ENCODE measurements around the gene ATP6V0A1. TPM values are rescaled to one million over a fixed set of nuclear protein-coding genes. Genes with fewer than 3 reads are reported as not detected.

Gene ATP6V0A1
- total RNA-seq, 1 donor from 2014 or later, result 40.4 TPM

DNA sequence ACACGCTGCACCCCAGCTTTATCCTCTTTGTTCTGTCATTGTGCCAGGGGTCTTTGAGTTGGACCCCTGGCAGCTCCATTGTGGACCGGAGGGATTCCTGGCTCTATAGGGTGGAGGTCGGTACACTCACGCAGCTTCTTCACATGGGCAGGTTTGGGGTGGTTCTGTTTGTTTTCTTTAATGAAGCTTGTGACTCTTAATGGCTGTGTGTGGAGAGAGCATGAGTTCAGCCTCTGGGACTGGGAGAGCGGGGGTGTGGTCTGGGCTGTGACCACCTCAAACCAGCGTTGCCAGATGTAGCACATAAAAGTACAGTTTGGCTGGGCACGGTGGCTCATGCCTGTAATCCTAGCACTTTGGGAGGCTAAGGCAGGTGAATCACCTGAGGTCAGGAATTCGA is 56.2 kb downstream of the ATP6V0A1 start:
- no peaks in the 10 kb centered on the region for H3K9me3 ChIP-seq (ENCODE audit: low read depth)
- peaks cover 22% of the 10 kb centered on the region for H3K36me3 Mint-ChIP-seq

DNA sequence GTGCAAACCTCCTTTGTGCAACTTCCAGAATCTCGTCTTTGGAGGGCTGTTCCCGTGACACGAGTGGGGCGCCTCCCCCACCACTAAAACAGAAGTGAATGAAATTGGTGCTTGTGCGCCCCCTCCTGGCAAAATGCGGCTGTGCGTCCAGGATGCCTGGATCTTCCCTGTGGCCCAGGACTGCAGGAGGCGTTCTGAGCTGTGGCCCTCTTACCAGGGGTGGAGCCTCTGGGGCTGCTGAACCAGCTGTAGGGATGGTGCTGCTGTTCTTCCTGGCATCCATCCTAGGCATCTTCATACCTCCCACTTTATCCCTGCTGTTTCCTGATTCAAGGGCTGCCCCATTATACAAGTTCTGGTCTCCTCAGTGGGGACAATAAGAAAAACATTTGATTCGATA is 58.8 kb downstream of the ATP6V0A1 start:
- no peak overlapping the region for H3K27ac ChIP-seq
- H3K4me1 ChIP-seq, result peaks cover 24% of the 10 kb centered on the region
- H3K4me1 Mint-ChIP-seq, result peaks cover 66% of the 10 kb centered on the region

More for the DNA sequence above, 56.2 kb downstream of the ATP6V0A1 start:
- Histone ChIP-seq H2AFZ (replicated peaks) (no peak overlapping the region), H4K20me1 (ENCODE audit: low read depth) (no peaks in the 10 kb centered on the region), H3K36me3 (no peaks in the 10 kb centered on the region), H3K79me2 (ENCODE audit: low read depth) (no peaks in the 10 kb centered on the region), H3F3A (ENCODE audit: low read depth) (peaks cover 8% of the 10 kb centered on the region), H3K4me2 (no peak overlapping the region), H3K27ac (peak overlapping the region; percentile 84), H3K9ac (no peak overlapping the region), H3K27me3 (no peaks in the 10 kb centered on the region), H3K4me1 (peaks cover 16% of the 10 kb centered on the region), H3K4me3 (no peak overlapping the region)
- Mint-ChIP-seq H3K4me3 (peak overlapping the region; percentile 60), H3K4me1 (peaks cover 42% of the 10 kb centered on the region), H3K9me3 (no peaks in the 10 kb centered on the region), H3K27ac (peak overlapping the region; percentile 88), H3K27me3 (ENCODE audit: insufficient read depth, low read depth) (peaks cover 5% of the 10 kb centered on the region)
- DNase-seq (ENCODE audit: low spot score), result peak; percentile 44
- TF ChIP-seq EZH2 (IDR thresholded peaks at IDR 0.05) (no peak), EZH2phosphoT487 (IDR thresholded peaks at IDR 0.05) (no peak), CTCF (IDR thresholded peaks at IDR 0.05) (no peak)

GRCh38 chr17:42518046-42518754 is 59.5 kb downstream of the ATP6V0A1 start:
- Histone ChIP-seq H3K79me2 (ENCODE audit: low read depth) (no peaks in the 10 kb centered on the region), H4K20me1 (ENCODE audit: low read depth) (no peaks in the 10 kb centered on the region), H3K4me1 (peaks cover 24% of the 10 kb centered on the region), H2AFZ (replicated peaks) (no peak overlapping the region), H3K36me3 (no peaks in the 10 kb centered on the region), H3K27me3 (no peaks in the 10 kb centered on the region), H3K9ac (no peak overlapping the region), H3K4me2 (no peak overlapping the region), H3F3A (ENCODE audit: low read depth) (peaks cover 17% of the 10 kb centered on the region), H3K27ac (no peak overlapping the region), H3K9me3 (ENCODE audit: low read depth) (no peaks in the 10 kb centered on the region), H3K4me3 (no peak overlapping the region)
- no peak for TF ChIP-seq EZH2 (IDR thresholded peaks at IDR 0.05)
- TF ChIP-seq EZH2phosphoT487 (IDR thresholded peaks at IDR 0.05), result no peak
- no peak for TF ChIP-seq CTCF (IDR thresholded peaks at IDR 0.05)
- Mint-ChIP-seq H3K27me3 (ENCODE audit: insufficient read depth, low read depth) (peaks cover 10% of the 10 kb centered on the region), H3K4me1 (peaks cover 68% of the 10 kb centered on the region), H3K9me3 (no peaks in the 10 kb centered on the region), H3K4me3 (peak overlapping the region; percentile 60), H3K27ac (peak overlapping the region; percentile 97), H3K36me3 (peaks cover 17% of the 10 kb centered on the region)
- DNase-seq (ENCODE audit: low spot score), result no peak

More for the DNA sequence above, 58.8 kb downstream of the ATP6V0A1 start:
- no peak overlapping the region for H2AFZ ChIP-seq (replicated peaks)
- no peaks in the 10 kb centered on the region for H3K79me2 ChIP-seq (ENCODE audit: low read depth)
- peak; percentile 78 for DNase-seq (ENCODE audit: low spot score)
- peaks cover 17% of the 10 kb centered on the region for H3F3A ChIP-seq (ENCODE audit: low read depth)
- no peaks in the 10 kb centered on the region for H4K20me1 ChIP-seq (ENCODE audit: low read depth)
- peaks cover 16% of the 10 kb centered on the region for H3K36me3 Mint-ChIP-seq
- H3K9me3 Mint-ChIP-seq, result no peaks in the 10 kb centered on the region
- H3K27ac Mint-ChIP-seq, result peak overlapping the region; percentile 97
- H3K36me3 ChIP-seq, result no peaks in the 10 kb centered on the region
- TF ChIP-seq CTCF (IDR thresholded peaks at IDR 0.05) (peak; percentile 95), EZH2 (IDR thresholded peaks at IDR 0.05) (no peak)
- no peak overlapping the region for H3K4me3 Mint-ChIP-seq
- no peak overlapping the region for H3K4me3 ChIP-seq
- H3K4me2 ChIP-seq, result no peak overlapping the region
- no peak overlapping the region for H3K9ac ChIP-seq
- H3K9me3 ChIP-seq (ENCODE audit: low read depth), result no peaks in the 10 kb centered on the region
- H3K27me3 ChIP-seq, result no peaks in the 10 kb centered on the region
- H3K27me3 Mint-ChIP-seq (ENCODE audit: insufficient read depth, low read depth), result peaks cover 10% of the 10 kb centered on the region

Measured in neural progenitor cell (in vitro differentiated cells).